Measurements from ENCODE around the gene CFAP90.

The CFAP90 gene

DNA sequence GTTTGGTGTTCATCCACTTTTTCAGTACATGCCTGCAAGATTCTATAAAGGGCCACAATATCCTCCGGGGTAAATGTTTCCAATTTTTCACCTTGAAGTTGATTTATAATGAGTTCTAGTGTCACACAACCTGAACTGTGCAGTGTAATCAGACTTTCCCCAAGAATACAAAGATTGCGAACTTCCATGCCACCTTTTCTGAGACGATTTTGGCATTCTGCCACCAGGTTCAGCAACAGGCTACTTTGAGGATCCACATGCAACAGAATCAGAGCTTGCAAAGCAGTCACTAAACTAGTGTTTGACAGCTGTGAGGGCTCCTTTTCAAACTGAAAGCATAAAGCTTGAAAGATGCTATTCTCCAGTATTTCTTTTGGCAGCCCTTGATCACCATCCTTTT, 16.3 kb upstream of the CFAP90 start:
- no peak for DNase-seq

DNA sequence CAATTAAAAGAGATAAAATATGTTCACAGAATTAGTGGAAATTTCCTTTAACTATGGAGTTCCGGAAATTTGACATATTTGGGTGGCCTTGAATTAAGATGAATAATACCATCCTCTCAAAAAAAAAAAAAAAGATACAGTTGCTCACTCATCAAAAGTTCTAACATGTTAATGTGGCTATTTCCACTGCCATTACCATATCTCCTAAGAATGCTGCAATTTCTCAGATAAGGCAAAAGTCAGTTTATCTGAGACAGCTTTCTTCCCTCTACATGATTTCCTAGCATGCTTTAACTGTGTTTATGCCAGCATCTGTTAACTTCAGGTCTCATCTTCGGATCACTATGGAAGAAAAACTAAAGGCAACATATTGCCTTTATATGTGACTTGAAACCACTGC, 15.3 kb upstream of the CFAP90 start:
- no peak for DNase-seq

GRCh38 chr5:7857926-7858632, 7.1 kb upstream of the CFAP90 start:
- DNase-seq = no peak

DNA sequence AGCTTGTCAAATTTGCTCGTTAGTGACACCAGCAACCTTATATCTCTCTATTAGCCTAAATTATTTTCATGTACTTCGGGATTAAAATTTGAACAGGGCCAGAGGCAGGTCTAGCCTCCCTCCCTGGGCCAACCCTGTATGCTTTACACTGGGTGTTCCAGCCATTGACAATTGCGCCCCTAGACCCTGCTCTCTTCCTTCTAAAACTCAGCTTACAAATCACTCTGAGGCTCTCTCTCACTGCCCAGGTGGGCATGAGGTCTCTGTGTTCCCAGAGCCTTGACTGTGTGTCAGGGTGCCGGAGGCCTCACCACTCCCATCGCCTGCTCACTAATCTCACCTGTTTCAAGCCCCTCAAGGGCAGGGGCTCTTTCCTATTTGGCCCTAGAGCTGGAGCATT, 6.4 kb upstream of the CFAP90 start:
- no peak for DNase-seq

- peak; percentile 24 for DNase-seq
Measured at GRCh38 chr5:7856855-7857254, 5.9 kb upstream of the CFAP90 start.

- DNase-seq = no peak
Measured at GRCh38 chr5:7855611-7856010, 4.7 kb upstream of the CFAP90 start.

DNA sequence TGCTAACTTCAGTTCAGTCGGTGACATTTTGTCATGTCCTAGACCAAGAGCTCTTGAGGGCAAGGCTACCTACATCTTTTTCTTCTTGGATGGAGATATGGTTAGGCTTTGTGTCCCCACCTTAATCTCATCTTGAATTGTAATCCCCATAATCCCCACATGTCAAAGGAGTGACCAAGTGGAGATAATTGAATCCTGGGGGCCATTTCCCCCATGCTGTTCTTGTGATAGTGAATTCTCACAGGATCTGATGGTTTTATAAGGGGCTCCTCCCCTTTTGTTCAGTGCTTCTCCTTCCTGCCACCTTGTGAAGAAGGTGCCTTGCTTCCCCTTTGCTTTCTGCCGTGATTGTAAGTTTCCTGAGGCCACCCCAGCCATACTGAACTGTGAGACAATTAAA, 2.1 kb upstream of the CFAP90 start:
- DNase-seq = no peak

DNA sequence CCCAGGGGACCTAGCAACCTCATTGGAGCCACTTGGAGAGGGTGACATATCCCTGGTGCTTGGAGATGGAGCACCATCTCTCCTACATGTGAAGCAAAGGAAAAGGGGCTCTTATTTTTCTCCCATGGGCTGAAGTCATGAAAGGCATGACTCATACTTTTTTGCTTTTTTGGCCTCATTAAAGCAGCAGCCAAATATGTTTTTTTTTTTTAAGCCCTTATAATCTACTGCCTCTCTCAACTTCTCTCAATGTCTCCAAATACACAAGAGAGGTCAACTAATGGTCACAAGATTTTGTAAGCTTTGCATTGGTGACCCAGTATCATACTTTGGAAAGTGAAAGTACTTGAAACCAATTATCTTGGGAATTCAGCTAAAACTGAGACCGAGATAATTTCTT, 1.6 kb upstream of the CFAP90 start:
- no peak for DNase-seq

GRCh38 chr5:7851617-7852289, 820 bp upstream of the CFAP90 start:
- DNase-seq = no peak

- DNase-seq = no peak
Measured at GRCh38 chr5:7851240-7851592, 283 bp upstream of the CFAP90 start.

DNA sequence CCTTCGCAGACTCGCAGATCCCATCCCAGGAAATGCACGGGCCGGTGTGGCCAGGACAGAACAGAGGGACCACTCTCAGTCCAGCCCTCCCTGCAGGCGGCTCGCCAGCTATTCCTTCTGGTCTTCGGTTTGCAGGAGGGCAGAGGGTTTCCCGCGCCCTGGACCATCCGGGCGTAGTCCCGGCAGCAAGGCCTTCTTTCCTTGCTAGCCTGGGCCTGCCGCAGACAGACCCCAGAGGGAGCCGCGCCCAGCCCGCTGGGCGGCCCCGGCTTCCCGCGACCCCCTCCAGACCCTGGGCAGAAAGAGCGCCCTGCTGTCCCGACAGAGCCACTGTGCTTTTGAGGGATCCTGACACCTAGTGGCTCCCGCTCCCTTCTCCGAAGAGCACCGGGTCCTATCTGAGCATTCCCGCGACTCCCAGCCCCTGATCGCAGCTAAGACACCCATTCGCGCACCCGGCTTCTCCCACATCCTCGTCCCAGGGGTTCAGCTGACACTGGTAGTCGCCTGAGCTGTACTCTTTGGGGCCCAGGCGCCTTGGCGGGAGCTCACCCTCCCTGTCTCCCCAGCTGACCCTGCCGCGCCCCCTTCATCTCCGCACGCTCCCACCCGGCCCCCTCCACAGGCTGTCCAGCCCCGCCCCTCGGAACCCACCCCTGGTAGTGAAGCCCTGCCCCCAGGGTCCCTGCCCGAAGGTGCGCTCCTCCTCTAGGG, 1.1 kb downstream of the CFAP90 start:
- peak; percentile 21 for DNase-seq

DNA sequence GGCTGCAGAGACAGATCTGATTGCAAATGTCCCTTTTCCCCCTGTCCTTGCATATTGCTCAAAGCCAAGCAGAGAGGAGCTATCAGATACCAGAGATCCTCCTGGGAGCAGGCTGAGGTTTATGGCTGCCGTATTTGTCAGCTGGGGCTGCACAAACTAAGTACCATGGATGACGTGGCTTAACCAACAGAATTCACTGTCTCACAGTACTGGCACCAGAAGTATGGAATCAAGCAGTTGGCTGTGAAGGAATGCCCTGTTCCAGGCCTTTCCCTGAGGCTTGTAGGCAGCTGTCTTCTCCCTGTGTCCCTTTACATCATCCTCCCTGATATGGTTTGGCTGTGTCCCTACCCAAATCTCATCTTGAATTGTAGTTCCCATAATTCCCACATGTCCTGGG, 2.6 kb downstream of the CFAP90 start:
- DNase-seq = no peak

- DNase-seq = no peak
Measured at GRCh38 chr5:7846327-7846726, 4.6 kb downstream of the CFAP90 start.

DNA sequence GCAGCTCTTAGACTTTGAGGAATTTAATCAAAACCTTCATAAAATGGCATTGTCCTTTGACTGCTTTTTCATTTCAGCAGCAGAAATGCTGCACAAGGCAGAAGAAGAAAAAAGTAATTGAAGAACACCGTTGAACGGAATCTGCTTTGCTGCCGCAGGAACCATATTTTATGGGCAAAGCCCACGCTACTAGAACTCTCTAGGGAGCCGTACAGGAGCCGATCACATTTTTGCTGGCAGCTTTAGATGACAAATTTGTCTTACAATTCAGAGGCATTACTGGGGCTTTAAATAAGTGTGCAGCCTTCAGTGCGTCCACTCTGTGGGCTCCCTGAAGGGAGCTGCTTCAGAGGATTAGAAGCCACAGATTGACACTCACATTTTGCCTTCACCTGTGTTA, 5.4 kb downstream of the CFAP90 start:
- DNase-seq = no peak

- no peak for DNase-seq
Measured at GRCh38 chr5:7844901-7845300, 6.0 kb downstream of the CFAP90 start.

- no peak for DNase-seq
Measured at GRCh38 chr5:7842531-7842930, 8.4 kb downstream of the CFAP90 start.

DNA sequence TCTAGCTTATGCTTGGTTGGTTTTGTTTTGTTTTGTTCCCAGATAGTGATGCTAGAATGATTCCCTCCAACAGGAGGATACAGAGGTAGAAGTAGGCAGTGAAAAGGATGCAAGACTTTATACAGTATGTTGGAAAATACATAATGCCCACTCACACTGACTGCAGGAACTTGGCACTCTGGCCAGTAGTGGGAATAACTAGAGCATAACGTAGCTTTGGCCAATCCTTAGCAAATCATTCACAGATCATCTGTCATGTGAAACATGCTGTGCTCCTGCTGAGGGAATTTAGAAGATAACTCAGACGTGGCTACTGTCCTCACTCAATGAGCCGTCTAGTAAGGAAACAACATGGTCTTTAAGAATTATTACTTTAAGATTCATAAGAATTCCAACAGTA, 13.5 kb downstream of the CFAP90 start:
- DNase-seq = no peak

DNA sequence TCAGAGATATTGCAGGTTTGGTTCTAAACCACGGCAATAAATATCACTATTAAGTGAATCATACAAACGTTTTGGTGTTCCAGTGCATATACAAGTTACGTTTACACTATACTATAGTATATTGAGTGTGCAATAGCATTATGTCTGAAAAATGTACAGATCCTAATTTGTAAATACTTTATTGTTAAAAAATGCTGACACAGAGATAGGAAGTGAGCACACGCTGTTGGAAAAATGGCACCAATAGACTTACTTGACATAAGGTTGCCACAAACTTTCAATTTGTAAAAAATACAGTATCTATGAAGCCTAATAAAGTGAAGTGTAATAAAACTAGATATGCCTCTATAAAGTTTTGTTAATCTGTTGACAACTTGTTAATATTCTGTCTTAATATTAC, 16.0 kb downstream of the CFAP90 start:
- DNase-seq = no peak

DNA sequence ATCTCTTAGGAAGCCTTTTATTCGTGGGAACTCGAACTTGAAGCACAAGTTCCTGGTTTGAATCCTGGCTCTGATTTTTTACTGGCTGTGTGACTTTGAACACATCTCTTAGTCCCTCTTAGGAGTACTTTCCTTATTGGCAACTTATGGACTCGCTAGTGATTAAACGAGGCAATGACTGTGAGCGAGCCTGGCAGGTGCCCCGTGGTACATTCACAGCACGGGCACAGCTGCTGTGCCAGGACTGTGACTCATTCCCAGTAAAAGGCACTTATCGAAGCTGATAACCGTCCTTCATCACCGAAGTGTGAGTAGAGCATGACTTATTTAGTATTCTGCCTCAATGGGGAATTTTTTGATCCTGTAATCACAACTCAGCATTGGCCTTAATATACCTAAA, 22.7 kb downstream of the CFAP90 start:
- DNase-seq = peak; percentile 21

- no peak for DNase-seq
Measured at GRCh38 chr5:7827610-7828009, 23.3 kb downstream of the CFAP90 start.

- no peak for DNase-seq
Measured at GRCh38 chr5:7825630-7826029, 25.3 kb downstream of the CFAP90 start.

DNA sequence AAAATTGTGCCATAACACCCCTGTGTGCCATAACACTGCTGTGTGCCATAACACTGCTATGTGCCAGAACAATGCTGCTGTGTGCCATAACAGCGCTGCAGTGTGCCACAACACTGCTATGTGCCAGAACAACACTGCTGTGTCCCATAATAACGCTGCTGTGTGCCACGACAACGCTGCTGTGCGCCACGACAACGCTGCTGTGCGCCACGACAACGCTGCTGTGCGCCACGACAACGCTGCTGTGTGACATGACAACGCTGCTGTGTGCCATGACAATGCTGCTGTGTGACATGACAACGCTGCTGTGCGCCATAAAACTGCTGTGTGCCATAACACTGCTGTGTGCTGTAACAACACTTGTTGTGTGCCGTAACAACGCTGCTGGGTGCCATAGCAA, 25.9 kb downstream of the CFAP90 start:
- no peak for DNase-seq

GRCh38 chr5:7823594-7823993, 27.3 kb downstream of the CFAP90 start:
- no peak for DNase-seq

DNA sequence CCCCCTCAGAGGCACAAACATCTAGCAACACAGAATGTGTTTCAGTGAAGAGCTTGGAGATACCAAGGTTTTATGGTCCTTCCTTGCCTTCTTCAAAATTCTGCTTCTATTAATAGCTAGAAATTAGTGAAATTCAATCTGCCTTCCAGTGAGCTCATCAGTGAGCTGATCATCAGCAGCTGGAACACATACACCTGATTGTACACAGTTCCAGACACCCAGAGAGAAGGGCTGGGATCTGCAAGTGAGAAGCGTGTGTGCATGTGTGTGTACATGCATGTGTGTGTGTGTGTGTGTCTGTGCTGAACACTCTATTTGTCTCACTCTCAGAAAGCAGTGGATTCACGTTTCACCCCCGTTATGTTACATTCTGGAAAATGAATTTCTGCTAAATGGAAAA, 28.5 kb downstream of the CFAP90 start:
- DNase-seq = no peak

- no peak for DNase-seq
Measured at GRCh38 chr5:7816535-7816901, 34.4 kb downstream of the CFAP90 start.
